Epithelial cell of esophagus (primary cell): ENCODE data around the gene CCDC28A.

Experiments used
- DNase-seq: peaks from one replicate; pipeline ENCODE4 v3.0.0; 2010; ENCODE audit warnings: low read depth
- H3K4me3 ChIP-seq: 2 replicates; pipeline ENCODE4 v1.5.1; 2011; ENCODE audit warnings: mild to moderate bottlenecking, low read length, control low read depth
- TF ChIP-seq, protein P1 (sequence below): IDR thresholded peaks from 2 replicates; pipeline ENCODE4 v1.5.1; 2011; ENCODE audit warnings: low read depth, mild to moderate bottlenecking, low read length, control low read depth, inconsistent platforms; ENCODE audit not compliant: insufficient read depth; ENCODE audit errors: missing control alignments

The CCDC28A gene

DNA sequence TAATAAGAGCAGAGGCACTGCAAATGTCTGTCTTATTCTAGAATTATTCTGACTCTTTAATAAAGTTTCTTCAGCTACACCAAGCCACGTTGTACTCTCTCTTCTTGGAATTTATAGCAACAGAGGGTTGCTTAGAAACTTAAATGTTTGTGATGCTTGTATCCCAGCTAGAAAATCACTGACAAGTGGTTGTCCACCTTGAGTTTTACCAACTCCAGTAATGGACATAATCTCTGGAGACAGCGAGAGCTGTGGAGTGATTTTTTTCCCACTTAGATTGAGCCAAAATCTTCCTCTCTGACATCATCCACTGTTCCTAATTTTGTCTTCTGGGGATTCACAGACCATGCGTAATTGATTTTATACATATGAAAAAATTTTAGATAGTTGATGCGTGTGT is 30.3 kb downstream of the CCDC28A start:
- H3K4me3 ChIP-seq, result no peak overlapping the region
- no peak for DNase-seq
- TF ChIP-seq, protein P1, sequence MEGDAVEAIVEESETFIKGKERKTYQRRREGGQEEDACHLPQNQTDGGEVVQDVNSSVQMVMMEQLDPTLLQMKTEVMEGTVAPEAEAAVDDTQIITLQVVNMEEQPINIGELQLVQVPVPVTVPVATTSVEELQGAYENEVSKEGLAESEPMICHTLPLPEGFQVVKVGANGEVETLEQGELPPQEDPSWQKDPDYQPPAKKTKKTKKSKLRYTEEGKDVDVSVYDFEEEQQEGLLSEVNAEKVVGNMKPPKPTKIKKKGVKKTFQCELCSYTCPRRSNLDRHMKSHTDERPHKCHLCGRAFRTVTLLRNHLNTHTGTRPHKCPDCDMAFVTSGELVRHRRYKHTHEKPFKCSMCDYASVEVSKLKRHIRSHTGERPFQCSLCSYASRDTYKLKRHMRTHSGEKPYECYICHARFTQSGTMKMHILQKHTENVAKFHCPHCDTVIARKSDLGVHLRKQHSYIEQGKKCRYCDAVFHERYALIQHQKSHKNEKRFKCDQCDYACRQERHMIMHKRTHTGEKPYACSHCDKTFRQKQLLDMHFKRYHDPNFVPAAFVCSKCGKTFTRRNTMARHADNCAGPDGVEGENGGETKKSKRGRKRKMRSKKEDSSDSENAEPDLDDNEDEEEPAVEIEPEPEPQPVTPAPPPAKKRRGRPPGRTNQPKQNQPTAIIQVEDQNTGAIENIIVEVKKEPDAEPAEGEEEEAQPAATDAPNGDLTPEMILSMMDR, result no peak

DNA sequence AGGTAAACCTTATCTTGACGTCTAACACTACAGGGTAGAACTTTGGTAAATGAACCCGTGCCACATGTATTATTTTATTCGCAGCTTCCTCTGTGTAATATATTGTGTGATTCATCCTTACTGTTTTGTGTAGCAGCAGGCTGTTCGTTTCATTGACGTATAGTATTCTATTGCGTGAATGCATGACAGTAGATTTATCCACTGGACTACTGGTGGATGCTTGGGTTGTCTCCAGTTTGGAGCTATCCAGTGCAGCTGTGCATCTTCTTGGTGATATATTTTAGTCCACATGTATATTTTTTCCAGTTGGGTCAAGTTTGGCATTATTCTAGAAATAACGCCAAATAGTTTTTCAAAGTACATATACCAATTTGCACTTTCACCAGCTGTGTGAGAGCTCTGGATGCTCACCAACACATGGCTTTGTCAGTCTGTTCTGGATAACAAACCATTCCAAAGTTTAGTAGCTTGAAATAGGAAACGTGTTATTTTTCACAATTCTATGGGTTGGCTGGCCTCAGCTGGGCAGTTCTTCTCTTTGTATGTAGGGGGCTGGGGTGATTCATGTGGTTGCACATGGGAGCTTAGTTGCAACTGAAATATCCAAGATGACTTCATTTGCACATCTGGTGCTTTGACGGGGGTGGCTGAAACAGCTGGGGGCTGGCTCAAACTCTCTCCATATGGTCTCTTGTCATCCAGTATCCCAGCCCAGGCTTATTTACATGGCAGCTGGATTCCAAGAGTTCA is 31.6 kb downstream of the CCDC28A start:
- TF ChIP-seq, protein P1, result no peak
- no peak overlapping the region for H3K4me3 ChIP-seq
- no peak for DNase-seq

DNA sequence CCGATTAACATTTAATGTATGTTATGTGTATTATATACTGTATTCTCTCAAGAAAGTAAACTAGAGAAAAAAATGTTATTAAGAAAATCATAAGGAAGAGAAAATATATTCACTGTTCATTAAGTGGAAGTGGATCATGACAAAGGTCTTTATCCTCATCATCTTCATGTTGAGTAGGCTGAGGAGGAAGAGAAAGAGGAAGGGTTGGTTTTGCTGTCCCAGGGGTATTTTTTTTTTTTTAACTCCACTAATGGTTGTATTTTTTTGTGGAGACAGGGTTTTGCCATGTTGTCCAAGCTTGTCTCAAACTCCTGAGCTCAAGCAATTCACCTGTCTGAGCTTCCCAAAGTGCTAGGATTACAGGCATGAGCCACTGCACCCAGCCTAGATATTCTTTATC is 33.3 kb downstream of the CCDC28A start:
- DNase-seq, result no peak
- no peak overlapping the region for H3K4me3 ChIP-seq
- TF ChIP-seq, protein P1, result no peak

DNA sequence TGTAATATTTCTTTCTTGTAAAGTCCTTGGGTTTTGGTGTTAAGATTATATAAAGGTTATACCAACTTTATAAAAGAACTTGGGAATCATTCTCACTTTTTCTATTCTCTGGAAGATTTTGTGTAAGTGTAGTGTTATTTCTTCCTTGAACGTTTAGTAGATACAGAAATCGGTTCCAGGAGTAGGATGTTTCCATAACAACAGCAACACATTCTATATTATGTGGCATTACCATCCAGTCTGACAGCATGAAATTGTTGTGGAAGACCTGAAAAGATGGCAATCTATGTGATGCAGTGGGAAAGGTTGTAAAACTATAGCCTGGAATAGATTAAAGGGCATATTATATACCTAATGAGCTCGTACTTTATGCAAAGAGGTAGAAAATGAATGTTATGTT is 36.1 kb downstream of the CCDC28A start:
- H3K4me3 ChIP-seq, result no peak overlapping the region
- TF ChIP-seq, protein P1, result no peak
- DNase-seq, result no peak

DNA sequence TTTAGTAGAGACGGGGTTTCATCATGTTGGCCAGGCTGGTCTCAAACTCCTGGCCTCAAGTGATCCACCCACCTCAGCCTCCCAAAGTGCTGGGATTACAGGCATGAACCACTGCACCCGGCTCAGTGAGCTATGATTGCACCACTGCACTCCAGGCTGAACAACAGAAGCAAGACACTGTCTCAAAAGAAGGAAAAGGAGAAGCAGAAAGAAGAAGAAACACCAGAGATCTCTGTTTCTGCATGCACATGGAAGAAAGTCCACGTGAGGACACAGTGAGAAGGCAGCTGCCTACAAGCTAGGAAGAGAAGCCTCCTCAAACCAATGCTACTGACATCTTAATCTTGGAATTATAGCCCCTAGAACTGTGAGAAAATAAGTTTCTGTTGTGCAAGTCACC is 38.3 kb downstream of the CCDC28A start:
- TF ChIP-seq, protein P1, result no peak
- H3K4me3 ChIP-seq, result no peak overlapping the region
- DNase-seq, result no peak

DNA sequence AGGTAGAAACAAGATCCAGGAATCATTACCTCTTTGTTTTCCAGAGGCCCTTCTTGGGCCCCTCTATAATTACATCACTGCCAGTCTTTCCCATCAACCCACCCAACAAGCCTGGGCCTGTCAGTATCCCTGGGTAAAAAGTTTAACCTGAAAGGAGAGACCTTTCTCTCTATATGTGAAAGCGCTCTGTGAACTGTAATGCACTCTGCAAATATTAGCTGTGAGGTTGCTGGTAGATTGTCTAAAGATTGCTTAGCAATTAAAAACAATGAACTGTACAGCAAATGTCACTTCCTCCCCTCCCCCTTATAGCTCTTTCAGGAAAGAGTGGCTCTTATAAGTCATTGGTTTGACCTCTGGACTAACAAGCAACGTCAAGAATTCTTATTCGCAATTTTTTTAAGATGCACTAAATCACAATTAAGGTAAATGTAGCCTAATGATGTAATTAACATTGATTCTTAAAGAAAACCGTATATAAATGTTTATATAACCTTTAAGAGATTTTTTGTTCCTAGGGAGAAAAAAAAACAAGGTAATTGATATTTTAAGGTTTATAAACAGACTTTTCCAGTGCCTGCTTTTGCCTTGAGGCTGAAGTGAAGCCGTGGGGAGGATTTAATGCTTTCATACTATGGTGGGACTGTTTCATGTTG is 40.7 kb downstream of the CCDC28A start:
- DNase-seq, result peak; percentile 30
- no peak overlapping the region for H3K4me3 ChIP-seq
- TF ChIP-seq, protein P1, result no peak

DNA sequence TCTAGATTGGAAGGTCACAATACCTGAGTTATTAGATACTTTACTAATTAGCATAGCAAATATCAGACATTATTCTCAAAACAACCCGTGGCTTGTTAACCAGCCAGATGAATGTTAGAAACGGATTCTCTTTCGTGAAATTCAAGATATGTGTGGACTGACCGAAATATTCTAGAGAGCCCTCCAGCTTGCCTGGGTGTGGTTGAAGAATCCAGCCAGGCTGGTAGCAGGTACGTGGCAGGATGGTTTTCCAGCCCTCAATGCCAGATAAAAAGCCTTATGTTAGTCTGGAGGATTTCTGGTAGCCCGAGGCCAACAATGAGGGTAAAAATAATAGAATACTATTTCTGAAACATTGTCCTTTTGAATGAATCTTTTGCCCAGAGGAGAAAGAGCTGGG is 41.7 kb downstream of the CCDC28A start:
- H3K4me3 ChIP-seq, result no peak overlapping the region
- TF ChIP-seq, protein P1, result no peak
- no peak for DNase-seq
